HG03103 (cell line): ENCODE results near the gene RFX7.

Experiments
- ATAC-seq: cut with Tn5 transposase; IDR thresholded peaks from one replicate; pipeline ENCODE4 v1.9.1; 2021; ENCODE audit warnings: low read depth; ENCODE audit not compliant: unreplicated experiment

RFX7 gene

DNA sequence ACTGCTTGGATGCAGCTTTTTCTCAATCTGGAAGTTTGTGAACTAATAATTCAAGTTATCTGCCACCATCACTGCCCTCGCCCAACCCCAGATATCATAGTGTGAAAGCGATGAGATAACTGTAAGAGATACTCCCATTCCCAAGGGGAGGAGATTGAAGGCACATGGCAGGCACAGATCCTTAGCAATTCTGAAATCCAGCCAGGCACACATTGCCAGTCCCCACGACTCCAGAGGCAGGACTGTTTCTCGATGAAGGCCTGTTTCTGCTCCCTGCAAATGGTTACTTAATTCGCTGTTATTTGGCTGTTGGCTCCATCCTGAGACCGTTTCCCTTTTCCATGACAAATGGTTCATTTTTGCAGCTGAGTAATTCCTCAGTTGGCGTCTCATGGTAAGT, 187.1 kb downstream of the RFX7 start:
- no peak for ATAC-seq

DNA sequence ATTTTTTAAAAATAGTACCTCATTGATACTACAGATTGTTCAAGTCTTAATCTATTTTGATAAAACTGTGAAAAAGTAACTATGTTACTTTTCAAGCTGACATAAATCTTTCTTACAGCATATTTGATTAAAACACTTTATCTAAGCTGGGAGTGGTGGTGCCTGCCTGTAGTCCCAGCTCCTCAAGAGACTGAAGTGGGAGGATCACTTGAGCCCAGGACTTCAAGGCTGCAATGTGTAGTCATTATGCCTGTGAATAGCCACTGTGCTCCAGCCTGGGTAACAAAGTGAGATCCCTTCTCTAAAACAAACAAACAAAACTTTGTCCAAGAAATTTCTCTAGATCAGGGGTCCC, 190.7 kb downstream of the RFX7 start:
- ATAC-seq: no peak

DNA sequence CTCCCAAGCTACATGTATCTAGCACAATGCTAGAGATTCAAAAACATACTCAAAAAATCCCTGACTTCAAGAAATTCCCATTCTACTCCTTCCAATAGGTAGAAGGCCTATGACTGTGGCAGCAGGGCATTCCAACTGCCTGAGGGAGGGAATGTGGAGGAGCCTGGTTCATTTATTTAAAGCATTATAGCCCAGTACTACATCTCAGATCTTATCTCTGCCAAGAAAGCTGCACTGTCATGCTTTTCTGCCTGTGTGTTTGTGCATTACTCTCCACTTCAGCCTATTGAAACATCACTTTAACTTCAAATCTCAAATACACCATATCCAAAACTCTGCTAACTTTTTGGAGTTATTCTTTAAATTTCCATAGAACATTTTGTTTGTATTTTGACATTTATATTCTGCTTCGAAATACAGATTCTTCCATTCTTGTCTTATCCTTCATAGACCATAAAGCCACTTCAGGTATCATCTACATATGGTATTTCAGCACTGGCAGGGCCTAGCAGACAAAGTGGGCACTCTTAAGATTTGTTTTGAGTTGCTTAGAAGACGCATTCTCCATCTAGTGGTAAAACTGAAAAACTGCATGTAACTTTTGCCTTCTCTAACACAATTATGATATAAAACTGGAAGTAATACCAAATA, 191.2 kb downstream of the RFX7 start:
- no peak for ATAC-seq

DNA sequence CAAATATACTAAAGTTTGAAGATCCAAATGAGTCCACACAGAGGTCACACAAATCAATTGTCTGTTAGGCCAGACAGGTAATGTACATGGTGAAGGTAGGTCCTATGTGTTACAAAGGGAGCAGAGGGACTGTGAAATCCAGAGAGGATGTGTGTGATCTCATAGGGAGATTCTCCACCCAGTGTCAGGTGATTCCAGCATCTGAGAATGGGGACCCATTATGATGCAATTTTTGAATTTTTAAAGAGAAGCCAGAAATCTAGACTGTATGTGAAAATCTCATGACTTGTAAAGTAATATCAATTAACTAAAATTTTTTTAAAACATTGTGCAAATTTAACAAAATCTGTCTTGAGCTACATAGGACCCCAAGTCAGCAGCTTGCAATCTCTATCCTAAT, 192.0 kb downstream of the RFX7 start:
- ATAC-seq: no peak

DNA sequence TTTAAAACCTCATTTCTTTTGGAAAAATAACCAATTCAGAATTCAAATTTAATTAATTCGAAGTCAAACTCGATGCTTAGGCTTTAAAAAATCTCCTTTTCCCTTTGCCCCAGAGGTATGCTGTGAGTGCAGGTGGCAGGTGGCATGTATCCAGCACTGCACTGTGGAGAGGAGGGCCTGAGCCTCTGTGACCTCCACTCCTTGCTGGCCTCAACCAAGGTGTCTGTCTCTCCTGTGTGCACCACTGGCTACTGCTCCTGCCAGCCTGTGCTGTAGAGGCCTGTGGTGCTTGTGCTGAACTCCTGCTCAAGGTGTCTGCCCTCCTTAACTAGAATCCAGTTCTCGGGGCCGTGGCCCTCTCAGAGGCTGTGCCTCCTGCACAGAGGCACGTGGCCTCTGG, 194.1 kb downstream of the RFX7 start:
- no peak for ATAC-seq

DNA sequence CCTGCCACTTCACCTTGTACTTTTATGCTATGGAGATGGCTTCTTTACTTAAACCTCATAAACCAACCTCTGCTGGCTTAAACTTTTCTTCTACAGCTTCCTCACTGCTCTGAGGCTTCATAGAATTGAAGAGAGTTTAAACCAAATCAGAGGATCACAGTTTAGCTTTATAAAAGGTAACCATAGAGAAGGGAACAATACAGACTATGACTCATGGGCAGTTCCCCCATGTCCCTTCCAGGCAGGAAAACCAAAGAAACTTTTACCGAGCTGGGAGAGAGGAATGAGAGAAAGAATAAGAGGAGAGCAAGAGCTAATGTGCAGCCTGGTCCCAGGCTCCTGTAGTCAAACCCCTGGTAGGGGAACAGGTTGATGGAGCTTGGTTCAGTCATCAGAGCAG, 196.3 kb downstream of the RFX7 start:
- no peak for ATAC-seq

DNA sequence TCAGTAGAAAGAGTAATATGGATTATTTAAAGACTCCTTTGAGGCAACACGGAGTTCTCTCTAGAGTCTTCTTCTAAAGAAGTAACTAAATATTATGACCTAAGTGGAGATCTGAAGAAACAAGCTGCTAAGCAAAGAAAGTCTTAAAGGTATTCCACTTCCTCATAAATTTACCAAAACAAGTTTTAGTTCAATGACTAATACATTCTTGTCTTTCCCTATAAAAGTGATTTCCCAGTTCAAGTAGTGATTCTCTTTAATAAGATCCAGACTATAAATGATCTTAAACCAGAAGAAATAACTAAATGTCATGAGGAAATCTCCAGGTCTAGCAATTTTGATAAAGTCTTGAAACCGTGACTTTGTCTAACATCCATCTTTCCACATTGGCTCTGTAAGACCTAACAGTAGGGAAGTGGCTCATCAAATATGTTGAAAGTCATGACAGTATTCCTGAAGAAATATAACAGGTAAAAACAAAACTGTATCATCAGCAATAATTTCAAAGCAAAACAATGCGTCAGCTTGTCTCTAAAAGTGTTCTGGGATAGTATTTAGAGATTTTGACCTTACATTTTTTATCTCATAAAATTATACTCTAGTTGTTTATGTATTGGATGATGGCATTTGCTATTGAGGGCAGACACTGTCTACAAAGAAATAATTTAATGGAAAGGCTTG, 198.5 kb downstream of the RFX7 start:
- no peak for ATAC-seq

DNA sequence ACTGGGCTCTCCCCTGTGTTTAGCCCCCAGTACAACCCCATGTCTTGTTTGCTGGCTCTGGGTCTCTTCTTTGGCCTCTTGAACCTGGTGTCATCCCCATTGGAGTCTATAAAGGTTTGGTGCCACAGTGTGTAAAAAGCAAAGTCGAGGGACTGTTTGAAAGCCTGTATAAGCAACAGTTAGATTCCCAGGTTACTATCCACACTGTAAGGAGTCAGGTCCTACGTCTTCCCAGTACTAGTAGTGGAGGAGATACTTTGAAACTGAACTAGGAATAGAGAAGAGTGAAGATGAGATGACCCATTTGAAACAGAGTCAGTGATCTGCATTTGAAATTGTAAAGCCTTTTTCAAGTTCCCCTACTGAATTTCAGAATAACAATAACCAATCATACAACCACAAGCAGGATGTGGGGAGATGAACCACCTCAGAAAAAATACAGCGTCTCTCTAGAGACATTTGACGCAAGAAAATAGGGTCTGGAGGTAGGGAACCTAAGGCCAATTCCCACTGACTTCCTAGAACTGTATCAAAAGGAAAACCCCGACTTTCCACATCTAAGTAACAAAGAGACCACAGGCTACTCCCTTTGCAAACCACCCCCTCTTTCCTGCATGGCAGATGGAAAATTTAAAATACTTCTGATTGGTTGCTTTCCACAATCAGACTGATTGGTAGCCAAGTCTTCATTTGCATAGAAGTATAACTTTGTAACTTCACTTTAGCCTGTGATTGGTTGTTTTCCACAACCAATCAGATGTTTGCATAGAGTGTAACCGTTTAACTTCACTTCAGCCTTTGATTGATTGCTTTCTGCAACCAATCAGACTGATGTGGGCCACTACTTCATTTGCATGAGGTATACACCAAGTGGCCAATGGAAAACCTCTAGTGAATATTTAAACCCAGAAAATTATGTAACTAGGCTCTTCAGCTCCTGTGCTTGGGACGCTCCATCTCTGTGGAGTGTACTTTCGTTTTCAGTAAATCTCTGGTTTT, 200.4 kb downstream of the RFX7 start:
- no peak for ATAC-seq

DNA sequence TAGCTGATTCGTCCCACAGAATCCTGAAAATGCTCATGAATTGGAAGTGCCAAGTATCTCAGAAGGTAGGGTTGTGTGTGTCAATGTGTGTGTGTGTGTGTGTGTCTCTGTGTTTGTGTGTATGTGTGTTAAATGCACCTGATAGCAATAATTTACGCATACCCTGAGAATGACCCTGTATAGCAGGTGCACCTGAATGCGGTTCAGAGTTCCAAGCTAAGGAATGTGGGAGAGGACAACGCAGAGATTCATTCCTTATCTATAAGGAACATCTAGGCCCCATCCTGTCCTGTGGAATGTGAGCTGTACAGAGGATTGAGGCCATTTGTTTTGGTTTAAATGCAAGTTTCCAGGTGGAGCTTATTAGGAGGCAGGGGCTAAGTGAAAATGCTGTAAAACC, 201.2 kb downstream of the RFX7 start:
- ATAC-seq: no peak

DNA sequence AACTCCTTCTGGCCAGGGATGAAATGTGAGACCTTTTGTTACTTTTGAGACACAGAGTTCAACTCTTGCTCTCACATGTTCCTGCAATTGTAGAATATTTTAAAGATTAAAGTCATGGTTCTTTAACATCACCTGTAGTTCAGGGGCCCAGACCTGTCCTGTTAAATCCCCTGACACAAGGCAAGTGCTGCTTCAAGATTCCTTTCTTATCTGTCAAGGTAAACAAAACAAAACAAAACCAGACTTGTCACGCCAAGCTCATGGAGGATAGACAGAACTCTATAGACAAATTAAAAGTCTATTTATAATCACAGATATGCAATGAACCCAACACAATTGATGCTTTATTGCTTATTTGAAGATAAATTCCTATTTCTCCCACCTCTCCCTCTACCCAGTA, 201.6 kb downstream of the RFX7 start:
- no peak for ATAC-seq

DNA sequence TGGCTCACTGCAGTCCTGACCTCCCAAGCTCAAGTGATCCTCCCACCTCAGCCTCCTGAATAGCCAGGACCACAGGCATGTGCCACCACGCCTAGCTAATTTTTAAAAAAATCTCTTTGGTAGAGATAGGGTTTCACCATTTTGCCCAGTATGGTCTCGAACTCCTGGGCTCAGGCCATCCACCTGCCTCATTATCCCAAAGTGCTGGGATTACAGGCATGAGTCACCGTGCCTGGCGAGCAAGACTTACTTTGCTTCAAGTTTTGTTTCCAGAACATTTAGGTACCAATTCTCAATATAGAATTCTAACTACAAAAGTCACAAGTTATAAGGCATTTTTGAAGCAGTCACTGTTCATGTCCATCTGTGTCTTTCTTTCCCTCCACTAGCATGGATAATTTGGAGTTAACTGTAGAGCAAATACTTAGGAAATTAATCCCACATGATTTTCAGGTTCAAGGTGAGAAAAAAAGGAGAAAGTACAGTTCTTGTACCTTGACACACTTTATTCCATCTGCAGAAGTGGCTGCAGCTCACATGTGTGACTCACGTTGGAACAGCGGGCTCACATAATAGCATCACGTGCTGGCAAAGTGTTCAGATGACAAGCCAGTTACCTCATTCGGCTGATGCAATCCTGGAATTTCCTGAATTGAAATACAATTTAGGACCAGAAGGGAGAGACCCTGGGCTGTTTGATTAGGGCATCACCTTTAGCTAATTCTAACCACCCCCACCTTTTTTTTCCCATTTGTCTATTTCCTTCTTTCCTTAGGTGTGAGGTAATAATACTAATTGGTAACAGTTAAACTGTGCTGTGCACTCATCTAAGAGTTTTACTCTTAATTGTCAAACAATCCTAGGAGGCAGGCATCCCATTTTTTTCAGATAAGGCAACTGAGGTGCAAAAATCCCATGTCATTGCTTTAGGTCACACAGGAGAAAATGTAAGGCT, 203.3 kb downstream of the RFX7 start:
- no peak for ATAC-seq

DNA sequence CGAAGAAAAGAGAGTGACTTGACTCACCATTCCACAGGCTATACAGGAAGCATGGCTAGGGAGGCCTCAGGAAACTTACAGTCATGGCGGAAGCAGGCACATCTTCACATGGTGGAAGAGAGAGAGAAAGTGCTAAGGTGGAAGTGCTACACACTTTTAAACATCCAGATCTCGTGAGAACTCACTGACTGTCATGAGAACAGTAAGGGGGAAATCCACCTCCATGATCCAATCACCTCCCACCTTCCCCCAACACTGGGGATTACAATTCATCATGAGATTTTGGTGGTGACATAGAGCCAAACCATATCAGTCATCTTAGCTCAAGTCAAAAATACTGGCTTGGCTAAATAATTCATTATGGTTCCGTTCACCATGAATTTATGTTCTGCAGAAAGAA, 205.0 kb downstream of the RFX7 start:
- no peak for ATAC-seq

DNA sequence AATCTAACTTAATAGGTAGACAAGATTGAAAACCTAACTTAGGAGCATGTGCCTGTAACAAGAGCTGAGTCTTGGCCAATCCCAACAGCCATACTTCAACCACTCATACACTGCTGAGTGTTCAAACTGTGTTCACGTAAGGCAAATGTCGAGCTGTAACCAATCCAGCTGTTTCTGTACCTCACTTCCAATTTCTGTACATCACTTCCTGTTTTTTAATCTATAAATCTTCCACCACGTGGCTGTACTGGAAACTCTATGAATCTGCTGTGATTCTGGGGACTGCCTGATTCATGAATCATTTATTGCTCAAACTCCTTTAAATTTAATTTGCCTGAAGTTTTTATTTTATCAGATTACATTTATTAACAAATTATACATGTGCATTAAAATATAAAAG, 205.7 kb downstream of the RFX7 start:
- ATAC-seq: no peak
